GM12878 (cell line): Measurements from ENCODE around the gene SEPTIN5. TPM values are rescaled to one million over a fixed set of nuclear protein-coding genes. Genes with fewer than 3 reads are reported as not detected.

Source experiments
- ATAC-seq: fragments of 200-7000 bp; cut with Tn5 transposase; 3 replicates; pipeline ENCODE4 v1.9.1; 2020; ENCODE audit warnings: mild to moderate bottlenecking, moderate library complexity
- BruUV-seq: library from RNA; stranded (reverse); fragments of 400-500 nt; replicated peaks from 2 replicates; lab custom pipeline; 2021; lab: Mats Ljungman, UMichigan
- CTCF ChIA-PET: fragments of 300-600 bp; sonication (Branson Sonifier 250); formaldehyde crosslinking; extraction: SDS; loops from one replicate; lab custom pipeline; 2021; ENCODE audit warnings: inconsistent platforms; lab: Yijun Ruan, JAX
- POLR2A ChIA-PET: fragments of 350-600 bp; formaldehyde crosslinking; extraction: SDS; loops from one replicate; lab custom pipeline; 2021; ENCODE audit warnings: inconsistent platforms; lab: Charles Lee
- RAD21 ChIA-PET: fragments of 300-600 bp; sonication (Branson Sonifier 250); formaldehyde crosslinking; loops from one replicate; lab custom pipeline; 2023; ENCODE audit warnings: antibody characterized with exemption; ENCODE audit not compliant: unreplicated experiment; lab: Charles Lee
- SMC1A ChIA-PET: fragments of 300-600 bp; sonication (Branson Sonifier 250); formaldehyde crosslinking; loops from one replicate; lab custom pipeline; 2023; ENCODE audit not compliant: unreplicated experiment, uncharacterized antibody; lab: Charles Lee
- DNase-seq: peaks from one replicate; pipeline ENCODE4 v3.0.0-alpha.2; 2011; ENCODE audit warnings: low read depth, low spot score
- FAIRE-seq: peaks from 3 replicates; lab custom pipeline; 2011; peaks lifted over from hg19 to GRCh38; lab: Jason Lieb, UNC
- H2AFZ ChIP-seq: 2 replicates; pipeline ENCODE4 v1.6.0; 2011; ENCODE audit warnings: low read depth, low read length, control low read depth; ENCODE audit not compliant: control insufficient read depth
- H3K27ac ChIP-seq: 2 replicates; pipeline ENCODE4 v1.5.1; 2011; ENCODE audit warnings: control low read depth; ENCODE audit not compliant: control insufficient read depth, insufficient read depth
- H3K27me3 ChIP-seq, 2 experiments: replicated peaks in 1 of 2; 2 replicates each; pipeline versions ENCODE4 v1.6.0 to v1.6.1; 2011; ENCODE audit warnings: low read length in 1 of 2; ENCODE audit not compliant: control insufficient read depth in 2 of 2, insufficient read depth in 2 of 2
- H3K36me3 ChIP-seq, 2 experiments: 2 replicates each; pipeline ENCODE4 v1.5.1; 2011; ENCODE audit warnings: low read length in 1 of 2; ENCODE audit not compliant: control insufficient read depth in 2 of 2, insufficient read depth in 2 of 2
- H3K4me1 ChIP-seq: 2 replicates; pipeline ENCODE4 v1.6.1; 2011; ENCODE audit warnings: mild to moderate bottlenecking, low read length, moderate library complexity, mixed read lengths; ENCODE audit not compliant: control insufficient read depth, insufficient read depth
- H3K4me2 ChIP-seq: 2 replicates; pipeline ENCODE4 v1.6.0; 2011; ENCODE audit warnings: control low read depth; ENCODE audit not compliant: control insufficient read depth, insufficient read depth
- H3K4me3 ChIP-seq: fragments of 200-600 bp; sonication (generic); 2 replicates; pipeline ENCODE4 v1.5.1; 2016
- H3K79me2 ChIP-seq: 2 replicates; pipeline ENCODE4 v1.6.0; 2011; ENCODE audit warnings: low read length; ENCODE audit not compliant: control insufficient read depth, insufficient read depth
- H3K9ac ChIP-seq: 2 replicates; pipeline ENCODE4 v1.8.0; 2011; ENCODE audit warnings: low read length, control low read depth, mixed read lengths; ENCODE audit not compliant: control insufficient read depth, insufficient read depth
- H3K9me3 ChIP-seq: replicated peaks from 3 replicates; pipeline ENCODE4 v1.5.1; 2011; ENCODE audit warnings: mild to moderate bottlenecking, low read length; ENCODE audit not compliant: control insufficient read depth, insufficient read depth
- H4K20me1 ChIP-seq: 2 replicates; pipeline ENCODE4 v1.6.0; 2011; ENCODE audit not compliant: control insufficient read depth, insufficient read depth
- ATF3 ChIP-seq: IDR thresholded peaks from 2 replicates; pipeline ENCODE4 v1.6.1; 2011; ENCODE audit warnings: low read depth, mild to moderate bottlenecking, low read length, moderate library complexity, borderline replicate concordance; ENCODE audit errors: extremely low read depth
- ATF7 ChIP-seq: fragments of 450-650 bp; IDR thresholded peaks from 2 replicates; pipeline ENCODE4 v1.6.1; 2016; ENCODE audit warnings: low read depth, mild to moderate bottlenecking
- CEBPB ChIP-seq, 2 experiments: fragments of 150-350 bp in 1 of 2; IDR thresholded peaks; 2 replicates each; pipeline ENCODE4 v1.6.1; 2012 to 2014; ENCODE audit warnings: low read depth in 2 of 2, low read length in 2 of 2, borderline replicate concordance in 1 of 2, inconsistent platforms in 1 of 2
- DPF2 ChIP-seq: fragments of 450-650 bp; IDR thresholded peaks from 2 replicates; pipeline ENCODE4 v1.6.1; 2017; ENCODE audit warnings: mild to moderate bottlenecking
- ETV6 ChIP-seq, 2 experiments: fragments of 450-650 bp in 1 of 2; IDR thresholded peaks in 1 of 2; conservative IDR thresholded peaks in 1 of 2; 2 replicates each; pipeline ENCODE4 v1.6.1; 2014; ENCODE audit warnings: antibody characterized with exemption in 1 of 2, borderline replicate concordance in 1 of 2, low read depth in 1 of 2, mild to moderate bottlenecking in 1 of 2, moderate library complexity in 1 of 2
- FOS ChIP-seq: IDR thresholded peaks from 3 replicates; pipeline ENCODE4 v1.6.1; 2011; ENCODE audit warnings: borderline replicate concordance; ENCODE audit not compliant: insufficient read length; ENCODE audit errors: extremely low read depth
- IKZF1 ChIP-seq: fragments of 450-650 bp; conservative IDR thresholded peaks from 2 replicates; pipeline ENCODE4 v1.6.1; 2017; ENCODE audit warnings: antibody characterized with exemption, mild to moderate bottlenecking
- KAT2A ChIP-seq: conservative IDR thresholded peaks from 2 replicates; pipeline ENCODE4 v1.6.1; 2011; ENCODE audit warnings: low read depth, low read length; ENCODE audit not compliant: control insufficient read depth
- MEF2B ChIP-seq: fragments of 450-650 bp; IDR thresholded peaks from 2 replicates; pipeline ENCODE4 v1.6.1; 2018; ENCODE audit warnings: mild to moderate bottlenecking, moderate library complexity; ENCODE audit not compliant: partially characterized antibody, poor library complexity, severe bottlenecking
- MTA2 ChIP-seq: fragments of 450-650 bp; IDR thresholded peaks from 2 replicates; pipeline ENCODE4 v1.6.1; 2016; ENCODE audit warnings: low read depth, mild to moderate bottlenecking, moderate library complexity
- NFXL1 ChIP-seq: fragments of 450-650 bp; IDR thresholded peaks from 2 replicates; pipeline ENCODE4 v1.6.1; 2017; ENCODE audit warnings: antibody characterized with exemption, mild to moderate bottlenecking, borderline replicate concordance
- RCOR1 ChIP-seq: conservative IDR thresholded peaks from 2 replicates; pipeline ENCODE4 v1.6.1; 2012; ENCODE audit warnings: low read depth, low read length, improper control_type of control experiment
- RUNX3 ChIP-seq: IDR thresholded peaks from 2 replicates; pipeline ENCODE4 v1.6.1; 2012; ENCODE audit warnings: low read length, inconsistent platforms
- SIX5 ChIP-seq: IDR thresholded peaks from 2 replicates; pipeline ENCODE4 v1.6.1; 2011; ENCODE audit warnings: mild to moderate bottlenecking, low read depth, low read length, moderate library complexity; ENCODE audit not compliant: severe bottlenecking
- SUPT20H ChIP-seq: IDR thresholded peaks from 2 replicates; pipeline ENCODE4 v1.6.1; 2011; ENCODE audit warnings: low read depth, mild to moderate bottlenecking, low read length, moderate library complexity, borderline replicate concordance; ENCODE audit not compliant: control insufficient read depth
- ZNF592 ChIP-seq: fragments of 450-650 bp; IDR thresholded peaks from 2 replicates; pipeline ENCODE4 v1.6.1; 2017; ENCODE audit warnings: mild to moderate bottlenecking, moderate library complexity
- whole genome bisulfite sequencing: methylation state at CpG from one replicate; pipeline ENCODE4 v1.1.6; 2016; ENCODE audit warnings: low lambda C conversion rate; ENCODE audit not compliant: insufficient replicate concordance, insufficient coverage; ENCODE audit errors: missing lambda C conversion rate; 5-methylcytosine and 5-hydroxymethylcytosine counted together
- in situ Hi-C: fragments of 300-500 bp; cut with MboI; formaldehyde crosslinking; loops from 9 replicates; pipeline ENCODE4 v1.14.3; 2018; ENCODE audit warnings: mixed read lengths
- intact Hi-C: fragments of 100-400 bp; cut with micrococcal nuclease; formaldehyde crosslinking; loops from one replicate; pipeline ENCODE4 v1.14.2; 2022; ENCODE audit not compliant: unreplicated experiment
- polyA plus RNA-seq, 11 experiments: library from polyadenylated mRNA; depleted of rRNA in 4 of 11; unstranded in 6 of 11; stranded (reverse) in 5 of 11; fragments of >200 nt; fragmentation: Nextera tagmentation in 4 of 11; fragmentation: Illumina TruSeq in 1 of 11; extraction: Ambion mirVana in 4 of 11; extraction: Trizol in 1 of 11; gene quantifications; 1 replicate in 1 of 11; 2 replicates in 10 of 11; pipeline versions ENCODE4 v1.2.1 to v1.2.3, GENCODE V29; 2011 to 2016; ENCODE audit warnings: inconsistent platforms in 2 of 11, missing spikeins in 2 of 11, low read depth in 1 of 11
- total RNA-seq, 4 experiments: library from RNA; depleted of rRNA in 3 of 4; stranded (reverse); fragments of >200 nt in 3 of 4; fragmentation: Illumina TruSeq in 1 of 4; extraction: Trizol in 1 of 4; gene quantifications; 2 replicates each; pipeline versions ENCODE4 v1.2.1 to v1.2.3, GENCODE V29; 2013 to 2021
- TF ChIP-seq, protein P1 (sequence below): fragments of 450-650 bp; conservative IDR thresholded peaks from 2 replicates; pipeline ENCODE4 v1.6.1; 2017; ENCODE audit warnings: mild to moderate bottlenecking, moderate library complexity

The SEPTIN5 gene
- total and polyA plus RNA-seq, 10 of the 15 experiments (the other 5 are each of a cell fraction or from before 2014, with no cell fraction given), result 0.13 to 1.1 (median 0.34) TPM; not detected in 5

DNA sequence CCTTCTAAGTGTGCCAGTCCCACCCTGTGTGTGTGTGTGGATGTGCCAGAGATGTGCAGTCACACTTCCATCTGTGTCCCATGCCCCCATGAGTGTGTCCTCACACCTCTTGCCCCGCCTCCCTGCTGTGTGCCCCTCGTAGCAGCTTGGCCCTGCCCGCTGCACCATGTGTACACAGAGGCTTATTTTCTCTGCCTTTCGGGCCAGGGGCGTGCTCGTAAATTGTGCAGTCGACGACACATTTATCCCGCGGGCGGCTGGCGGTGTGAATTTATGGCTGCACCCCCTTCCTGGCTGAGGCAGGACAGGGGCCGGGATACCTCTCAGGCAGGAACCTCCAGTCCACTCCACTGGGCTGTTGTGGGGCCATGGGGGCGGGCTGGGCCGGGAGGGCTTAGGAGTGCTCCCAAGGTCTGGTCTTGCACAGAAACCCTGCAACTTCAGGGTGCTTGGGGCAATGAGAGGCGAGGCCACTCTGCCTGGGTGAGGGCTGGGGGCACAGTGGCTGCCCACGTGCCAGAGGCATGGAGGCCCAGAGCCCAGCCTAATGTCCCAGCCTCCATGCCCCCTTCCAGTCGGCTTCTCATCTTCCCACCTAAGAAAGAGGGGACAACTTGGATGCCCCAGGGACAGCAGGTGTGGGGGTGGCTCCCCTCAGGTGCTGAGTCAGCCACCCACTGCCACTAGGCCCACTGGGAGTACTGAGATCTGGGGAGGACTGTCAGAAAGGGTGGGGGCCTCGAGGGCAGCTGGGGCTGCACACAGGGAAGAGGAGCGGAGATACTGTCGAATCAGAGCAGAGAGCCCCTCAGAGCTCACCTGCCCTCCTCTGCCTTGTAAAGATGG, 21.6 kb downstream of the SEPTIN5 start:
- POLR2A ChIA-PET, result no interaction called here
- Histone ChIP-seq H3K4me1 (no peaks in the 10 kb centered on the region), H3K9me3 (no peaks in the 10 kb centered on the region), H3K9ac (no peak overlapping the region), H3K4me2 (no peak overlapping the region), H4K20me1 (no peaks in the 10 kb centered on the region; the same call in 1 of the 2 replicates), H2AFZ (no peak overlapping the region), H3K36me3 (no peaks in the 10 kb centered on the region), H3K4me3 (no peak overlapping the region), H3K27me3 (no peaks in the 10 kb centered on the region), H3K79me2 (no peaks in the 10 kb centered on the region), H3K27ac (no peak overlapping the region)
- DNase-seq, result no peak
- in situ Hi-C loops (no loop called here), intact Hi-C loops (no loop called here)
- no peak for ATAC-seq
- 13% methylated on average over 21 of the region's 21 CpGs for WGBS
- SMC1A ChIA-PET, result no interaction called here
- RAD21 ChIA-PET, result no interaction called here
- FAIRE-seq, result no peak
- BruUV-seq, result no TSS peak
- CTCF ChIA-PET, result no interaction called here
- TF ChIP-seq, protein P1, sequence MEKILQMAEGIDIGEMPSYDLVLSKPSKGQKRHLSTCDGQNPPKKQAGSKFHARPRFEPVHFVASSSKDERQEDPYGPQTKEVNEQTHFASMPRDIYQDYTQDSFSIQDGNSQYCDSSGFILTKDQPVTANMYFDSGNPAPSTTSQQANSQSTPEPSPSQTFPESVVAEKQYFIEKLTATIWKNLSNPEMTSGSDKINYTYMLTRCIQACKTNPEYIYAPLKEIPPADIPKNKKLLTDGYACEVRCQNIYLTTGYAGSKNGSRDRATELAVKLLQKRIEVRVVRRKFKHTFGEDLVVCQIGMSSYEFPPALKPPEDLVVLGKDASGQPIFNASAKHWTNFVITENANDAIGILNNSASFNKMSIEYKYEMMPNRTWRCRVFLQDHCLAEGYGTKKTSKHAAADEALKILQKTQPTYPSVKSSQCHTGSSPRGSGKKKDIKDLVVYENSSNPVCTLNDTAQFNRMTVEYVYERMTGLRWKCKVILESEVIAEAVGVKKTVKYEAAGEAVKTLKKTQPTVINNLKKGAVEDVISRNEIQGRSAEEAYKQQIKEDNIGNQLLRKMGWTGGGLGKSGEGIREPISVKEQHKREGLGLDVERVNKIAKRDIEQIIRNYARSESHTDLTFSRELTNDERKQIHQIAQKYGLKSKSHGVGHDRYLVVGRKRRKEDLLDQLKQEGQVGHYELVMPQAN, result no peak
- TF ChIP-seq ATF3, result no peak
- TF ChIP-seq DPF2, result no peak
- no peak for TF ChIP-seq RUNX3
- TF ChIP-seq NFXL1, result no peak
- TF ChIP-seq CEBPB (IDR thresholded peaks at IDR 0.05; ENCODE audit: borderline replicate concordance in 1 of 2, low read depth in 2 of 2, low read length in 2 of 2), result no peak
- TF ChIP-seq SIX5, result no peak
- TF ChIP-seq ATF7, result no peak
- TF ChIP-seq IKZF1, result no peak
- no peak for TF ChIP-seq SUPT20H
- no peak for TF ChIP-seq ZNF592
- no peak for TF ChIP-seq MTA2
- TF ChIP-seq FOS, result no peak
- TF ChIP-seq KAT2A, result no peak
- no peak for TF ChIP-seq MEF2B
- TF ChIP-seq RCOR1, result no peak
- TF ChIP-seq ETV6 (conservative IDR thresholded peaks at IDR 0.05 in 1 of 2, IDR thresholded peaks at IDR 0.05 in 1 of 2; ENCODE audit: borderline replicate concordance in 1 of 2, low read depth in 1 of 2), result no peak
